GM15510 (cell line): ENCODE results near the gene KRTAP3-3.
"Not testable (repeated sequence)": the region's sequence is repeated elsewhere in the genome, so short reads cannot be mapped to it uniquely, and the experiment has no call there.

ENCODE experiments used
- POLR2A ChIP-seq: IDR thresholded peaks from 3 replicates; pipeline ENCODE4 v1.6.1; 2011; ENCODE audit warnings: borderline replicate concordance; ENCODE audit not compliant: insufficient read length; ENCODE audit errors: extremely low read depth

KRTAP3-3 gene

GRCh38 chr17:41013181-41013580 lies 19.2 kb upstream of the KRTAP3-3 start:
- TF ChIP-seq POLR2A, result no peak

GRCh38 chr17:41012326-41013120 lies 18.6 kb upstream of the KRTAP3-3 start:
- no peak for TF ChIP-seq POLR2A

GRCh38 chr17:41010441-41010840 lies 16.5 kb upstream of the KRTAP3-3 start:
- no peak for TF ChIP-seq POLR2A

GRCh38 chr17:41009936-41010335 lies 16.0 kb upstream of the KRTAP3-3 start:
- no peak for TF ChIP-seq POLR2A

- TF ChIP-seq POLR2A, result no peak
Observed at GRCh38 chr17:41009301-41009760, 15.4 kb upstream of the KRTAP3-3 start.

- TF ChIP-seq POLR2A, result no peak
Observed at GRCh38 chr17:41008811-41009210, 14.8 kb upstream of the KRTAP3-3 start, which contains the start of gene KRTAP3-1. Gene KRTAP3-1 (minus strand): TSS chr17:41009128. CDS start chr17:41009074, 54 bp downstream.

- TF ChIP-seq POLR2A, result no peak
Observed at GRCh38 chr17:41004397-41004796, 10.4 kb upstream of the KRTAP3-3 start.

GRCh38 chr17:41003926-41004325 lies 10.0 kb upstream of the KRTAP3-3 start:
- TF ChIP-seq POLR2A, result no peak

GRCh38 chr17:41002814-41003213 lies 8.8 kb upstream of the KRTAP3-3 start:
- TF ChIP-seq POLR2A, result no peak

- TF ChIP-seq POLR2A, result no peak
Observed at GRCh38 chr17:41001795-41002194, 7.8 kb upstream of the KRTAP3-3 start.

- not testable (repeated sequence) for TF ChIP-seq POLR2A
Observed at GRCh38 chr17:40999563-40999962, 5.6 kb upstream of the KRTAP3-3 start, which contains the start of gene KRTAP3-2. Gene KRTAP3-2 (minus strand): TSS chr17:40999906. CDS start chr17:40999853, 53 bp downstream.

GRCh38 chr17:40997361-40997760 lies 3.4 kb upstream of the KRTAP3-3 start:
- TF ChIP-seq POLR2A, result no peak

- no peak for TF ChIP-seq POLR2A
Observed at GRCh38 chr17:40996829-40997228, 2.9 kb upstream of the KRTAP3-3 start.

- no peak for TF ChIP-seq POLR2A
Observed at GRCh38 chr17:40995116-40995515, 1.2 kb upstream of the KRTAP3-3 start.

- no peak for TF ChIP-seq POLR2A
Observed at GRCh38 chr17:40993084-40993483, 880 bp downstream of the KRTAP3-3 start.

- no peak for TF ChIP-seq POLR2A
Observed at GRCh38 chr17:40992666-40993065, 1.3 kb downstream of the KRTAP3-3 start.
